Fibroblast of lung (primary cell): ENCODE data around the gene RAB1B. TPM values are rescaled to one million over a fixed set of nuclear protein-coding genes. Genes with fewer than 3 reads are reported as not detected.
A peak's percentile ranks its signal among the peaks of the same experiment; 100 is the strongest.

Experiments used
- DNase-seq, 2 donors: peaks; one replicate each; pipeline versions ENCODE4 v3.0.0 to v3.0.0-alpha.2; 2010; ENCODE audit warnings: low read depth in 2 of 2
- H2AFZ ChIP-seq: 2 replicates; pipeline ENCODE4 v1.5.1; 2012; ENCODE audit warnings: low read length, control low read depth, inconsistent platforms
- H3K27ac ChIP-seq: 2 replicates; pipeline ENCODE4 v1.5.1; 2011; ENCODE audit warnings: low read length, control low read depth; ENCODE audit not compliant: insufficient read depth
- H3K27me3 ChIP-seq: 2 replicates; pipeline ENCODE4 v1.5.1; 2011; ENCODE audit warnings: mild to moderate bottlenecking, low read length; ENCODE audit not compliant: control insufficient read depth, insufficient read depth
- H3K36me3 ChIP-seq: 2 replicates; pipeline ENCODE4 v1.5.1; 2011; ENCODE audit warnings: low read length; ENCODE audit not compliant: control insufficient read depth, insufficient read depth
- H3K4me1 ChIP-seq: 2 replicates; pipeline ENCODE4 v1.5.1; 2011; ENCODE audit warnings: low read length; ENCODE audit not compliant: control insufficient read depth, insufficient read depth; ENCODE audit errors: extremely low read depth
- H3K4me2 ChIP-seq: 2 replicates; pipeline ENCODE4 v1.5.1; 2011; ENCODE audit warnings: low read length, control low read depth; ENCODE audit not compliant: insufficient read depth; ENCODE audit errors: extremely low read depth
- H3K4me3 ChIP-seq, 4 experiments: fragments of 200-600 bp in 1 of 4; sonication (generic) in 1 of 4; replicated peaks in 1 of 4; 2 replicates each; pipeline ENCODE4 v1.5.1; 2011 to 2016; ENCODE audit warnings: low read length in 4 of 4, low read depth in 3 of 4, mild to moderate bottlenecking in 3 of 4, control low read depth in 2 of 4, inconsistent platforms in 1 of 4, mixed read lengths in 1 of 4; ENCODE audit not compliant: insufficient read depth in 1 of 4; ENCODE audit errors: control extremely low read depth in 1 of 4
- H3K79me2 ChIP-seq: 2 replicates; pipeline ENCODE4 v1.5.1; 2012; ENCODE audit warnings: mild to moderate bottlenecking, low read length, inconsistent platforms; ENCODE audit not compliant: control insufficient read depth, insufficient read depth
- H3K9ac ChIP-seq: 2 replicates; pipeline ENCODE4 v1.5.1; 2011; ENCODE audit warnings: mild to moderate bottlenecking, low read length, control low read depth; ENCODE audit not compliant: insufficient read depth
- H3K9me3 ChIP-seq: 2 replicates; pipeline ENCODE4 v1.5.1; 2012; ENCODE audit warnings: low read depth, low read length; ENCODE audit not compliant: control insufficient read depth, insufficient read depth
- H4K20me1 ChIP-seq: 2 replicates; pipeline ENCODE4 v1.5.1; 2011; ENCODE audit warnings: low read length; ENCODE audit not compliant: control insufficient read depth, insufficient read depth; ENCODE audit errors: extremely low read depth
- CTCF ChIP-seq, 2 donors: IDR thresholded peaks in 1 of 2; conservative IDR thresholded peaks in 1 of 2; 1 replicate in 1 of 2; 2 replicates in 1 of 2; pipeline ENCODE4 v1.5.1; 2011 to 2012; ENCODE audit warnings: low read length in 2 of 2, control low read depth in 1 of 2, inconsistent platforms in 1 of 2, low read depth in 1 of 2, mild to moderate bottlenecking in 1 of 2
- EZH2 ChIP-seq: IDR thresholded peaks from 2 replicates; pipeline ENCODE4 v1.5.1; 2012; ENCODE audit warnings: low read length, control low read depth, mild to moderate bottlenecking; ENCODE audit errors: missing control alignments
- polyA plus RNA-seq, 2 donors: library from polyadenylated mRNA; depleted of rRNA in 1 of 2; stranded (reverse) in 1 of 2; unstranded in 1 of 2; fragments of >200 nt; gene quantifications; 2 replicates each; pipeline ENCODE4 v1.2.1, GENCODE V29; 2011 to 2012; ENCODE audit warnings: missing spikeins in 1 of 2
- total RNA-seq: library from RNA; depleted of rRNA; stranded (reverse); fragments of >200 nt; gene quantifications from 2 replicates; pipeline ENCODE4 v1.2.1, GENCODE V29; 2014

RAB1B gene
- total and polyA plus RNA-seq, 2 donors (not counting 1 experiment from before 2014, with no cell fraction given): 63.6 to 140 TPM

- Histone ChIP-seq H4K20me1 (no peaks in the 10 kb centered on the region), H3K27ac (peak overlapping the region; percentile 57), H3K4me3 (peak overlapping the region; percentile 33 to 100 (median 70)), H3K4me2 (peak overlapping the region; percentile 49), H2AFZ (no peak overlapping the region), H3K4me1 (peaks cover 4% of the 10 kb centered on the region), H3K36me3 (peaks cover 25% of the 10 kb centered on the region), H3K79me2 (peaks cover 30% of the 10 kb centered on the region), H3K9ac (peak overlapping the region; percentile 9), H3K27me3 (no peaks in the 10 kb centered on the region), H3K9me3 (no peaks in the 10 kb centered on the region)
- no peak for DNase-seq
- TF ChIP-seq CTCF (conservative IDR thresholded peaks at IDR 0.05 in 1 of 2, IDR thresholded peaks at IDR 0.05 in 1 of 2; ENCODE audit: low read depth in 1 of 2, low read length in 2 of 2) (no peak), EZH2 (no peak)
Measured at GRCh38 chr11:66267039-66267378, 1.4 kb upstream of the RAB1B start.

GRCh38 chr11:66267379-66268243, 828 bp upstream of the RAB1B start:
- peak; percentile 83 to 88 for DNase-seq
- H3K79me2 ChIP-seq: peaks cover 30% of the 10 kb centered on the region

More at GRCh38 chr11:66267379-66268243, 828 bp upstream of the RAB1B start:
- Histone ChIP-seq H3K4me3 (peak overlapping the region; percentile 42 to 100 (median 90)), H2AFZ (peak overlapping the region; percentile 73), H3K36me3 (peaks cover 27% of the 10 kb centered on the region), H3K27me3 (no peaks in the 10 kb centered on the region), H3K9ac (peak overlapping the region; percentile 97), H3K9me3 (no peaks in the 10 kb centered on the region), H3K4me1 (peaks cover 4% of the 10 kb centered on the region), H3K27ac (peak overlapping the region; percentile 84), H3K4me2 (peak overlapping the region; percentile 85), H4K20me1 (no peaks in the 10 kb centered on the region)
- no peak for TF ChIP-seq CTCF (conservative IDR thresholded peaks at IDR 0.05 in 1 of 2, IDR thresholded peaks at IDR 0.05 in 1 of 2; ENCODE audit: low read depth in 1 of 2, low read length in 2 of 2)
- no peak for TF ChIP-seq EZH2
